ENCODE data around the gene CYP4V2.

DNA sequence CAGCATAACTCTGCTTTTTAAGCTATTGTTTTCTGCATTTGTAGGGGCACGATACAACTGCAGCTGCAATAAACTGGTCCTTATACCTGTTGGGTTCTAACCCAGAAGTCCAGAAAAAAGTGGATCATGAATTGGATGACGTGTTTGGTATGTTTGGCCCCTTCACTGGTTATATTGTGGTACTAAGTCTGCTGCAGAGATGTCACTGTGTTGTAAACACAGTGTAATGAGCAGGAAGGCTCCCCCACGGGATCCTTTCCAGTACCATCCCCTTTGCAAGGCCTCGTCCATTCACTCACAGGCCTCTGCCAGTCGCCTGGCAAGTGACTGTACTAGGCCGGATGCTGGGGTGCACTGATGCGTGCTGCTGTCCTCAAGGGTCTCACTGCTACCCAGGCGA lies 13.8 kb downstream of the CYP4V2 start:
- TF ChIP-seq, protein P1, sequence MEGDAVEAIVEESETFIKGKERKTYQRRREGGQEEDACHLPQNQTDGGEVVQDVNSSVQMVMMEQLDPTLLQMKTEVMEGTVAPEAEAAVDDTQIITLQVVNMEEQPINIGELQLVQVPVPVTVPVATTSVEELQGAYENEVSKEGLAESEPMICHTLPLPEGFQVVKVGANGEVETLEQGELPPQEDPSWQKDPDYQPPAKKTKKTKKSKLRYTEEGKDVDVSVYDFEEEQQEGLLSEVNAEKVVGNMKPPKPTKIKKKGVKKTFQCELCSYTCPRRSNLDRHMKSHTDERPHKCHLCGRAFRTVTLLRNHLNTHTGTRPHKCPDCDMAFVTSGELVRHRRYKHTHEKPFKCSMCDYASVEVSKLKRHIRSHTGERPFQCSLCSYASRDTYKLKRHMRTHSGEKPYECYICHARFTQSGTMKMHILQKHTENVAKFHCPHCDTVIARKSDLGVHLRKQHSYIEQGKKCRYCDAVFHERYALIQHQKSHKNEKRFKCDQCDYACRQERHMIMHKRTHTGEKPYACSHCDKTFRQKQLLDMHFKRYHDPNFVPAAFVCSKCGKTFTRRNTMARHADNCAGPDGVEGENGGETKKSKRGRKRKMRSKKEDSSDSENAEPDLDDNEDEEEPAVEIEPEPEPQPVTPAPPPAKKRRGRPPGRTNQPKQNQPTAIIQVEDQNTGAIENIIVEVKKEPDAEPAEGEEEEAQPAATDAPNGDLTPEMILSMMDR (IDR thresholded peaks at IDR 0.05) = no peak
- TF ChIP-seq POLR2A (IDR thresholded peaks at IDR 0.05) = no peak

Data from heart left ventricle (tissue), 13 donors.